ENCODE results near the gene SLC22A23.

DNA sequence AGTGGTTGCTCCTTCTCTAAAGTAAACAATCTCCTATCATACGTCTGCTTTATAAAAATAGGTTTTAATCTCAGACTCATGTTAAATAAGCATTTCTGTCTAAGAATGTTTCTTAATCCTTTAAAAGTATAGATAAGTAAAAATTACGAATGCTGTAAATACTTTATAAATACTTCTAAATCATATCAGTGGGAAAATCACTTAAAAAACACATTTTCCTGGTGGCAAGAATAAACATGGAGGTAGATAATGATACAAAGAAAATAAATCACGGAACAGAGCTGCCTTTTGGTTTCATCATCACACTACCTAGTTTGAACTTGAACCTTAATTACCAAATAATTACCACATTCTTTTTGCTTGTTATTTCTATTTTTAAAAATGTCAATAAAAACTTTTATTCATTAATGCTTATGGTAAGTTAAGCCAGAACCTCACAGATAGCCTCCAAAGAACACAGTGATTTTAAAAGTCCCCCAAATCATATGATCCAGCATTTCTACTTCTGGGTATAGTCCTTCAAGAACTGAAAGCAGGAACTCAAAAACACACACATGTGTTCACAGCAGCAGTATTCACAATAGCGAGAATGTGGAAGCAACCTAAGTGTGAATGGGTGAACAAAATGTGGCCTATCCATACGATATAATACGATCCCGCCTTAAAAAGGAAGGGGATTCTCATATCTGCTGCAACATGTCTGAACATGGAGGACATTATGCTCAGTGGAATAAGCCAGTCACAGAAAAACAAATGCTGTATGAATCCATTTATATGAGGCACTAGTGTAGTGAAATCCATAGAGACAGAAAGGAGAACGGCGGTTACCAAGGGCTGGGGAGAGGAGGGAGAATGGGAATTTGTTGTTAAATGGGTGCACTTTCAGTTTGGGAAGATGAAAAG is 72.4 kb downstream of the SLC22A23 start:
- no peak for TF ChIP-seq CTCF (IDR thresholded peaks at IDR 0.05; ENCODE audit: low read length)
- no peak for TF ChIP-seq EZH2phosphoT487 (IDR thresholded peaks at IDR 0.05; ENCODE audit: low read length)

All from MM.1S (cell line).